NOMO-1 (cell line): Measurements from ENCODE around the gene KIF18B.
"Not testable (repeated sequence)": the region's sequence is repeated elsewhere in the genome, so short reads cannot be mapped to it uniquely, and the experiment has no call there.

Experiments
- DNase-seq, 2 experiments: peaks; one replicate each; lab custom pipeline; 2025; ENCODE audit not compliant: unreplicated experiment in 2 of 2; lab: John Stamatoyannopoulos, UW

The KIF18B gene

GRCh38 chr17:44970136-44970741 is 22.7 kb upstream of the KIF18B start:
- no peak for DNase-seq

- DNase-seq = no peak
Observed at GRCh38 chr17:44969144-44969780, 21.7 kb upstream of the KIF18B start.

GRCh38 chr17:44968225-44969143 is 20.9 kb upstream of the KIF18B start, which contains the start of gene C1QL1:
TSS of gene C1QL1 (minus strand) at chr17:44968303. CDS start at chr17:44968048, 255 bp downstream.
- peak; percentile 83 to 94 for DNase-seq

- DNase-seq = no peak
Observed at GRCh38 chr17:44967907-44968224, 20.3 kb upstream of the KIF18B start.

- DNase-seq = no peak
Observed at GRCh38 chr17:44967026-44967906, 19.7 kb upstream of the KIF18B start.

- no peak for DNase-seq
Observed at GRCh38 chr17:44966348-44967025, 18.9 kb upstream of the KIF18B start.

- DNase-seq = peak; percentile 19 to 49
Observed at GRCh38 chr17:44965481-44966234, 18.1 kb upstream of the KIF18B start.

GRCh38 chr17:44961921-44962350 is 14.4 kb upstream of the KIF18B start:
- no peak for DNase-seq

- DNase-seq = no peak
Observed at GRCh38 chr17:44960691-44961090, 13.1 kb upstream of the KIF18B start.

- no peak for DNase-seq
Observed at GRCh38 chr17:44959821-44960531, 12.4 kb upstream of the KIF18B start.

- no peak for DNase-seq
Observed at GRCh38 chr17:44956998-44957981, 9.7 kb upstream of the KIF18B start.

GRCh38 chr17:44955674-44956425 is 8.3 kb upstream of the KIF18B start:
- DNase-seq = no peak

- DNase-seq = no peak
Observed at GRCh38 chr17:44952946-44953475, 5.4 kb upstream of the KIF18B start.

- no peak for DNase-seq
Observed at GRCh38 chr17:44948315-44948795, 782 bp upstream of the KIF18B start.

GRCh38 chr17:44945652-44946051 is 1.9 kb downstream of the KIF18B start:
- not testable (repeated sequence) for DNase-seq

- DNase-seq = no peak
Observed at GRCh38 chr17:44942456-44942855, 5.1 kb downstream of the KIF18B start.
